Neuronal stem cell (in vitro differentiated cells): ENCODE measurements around the gene BRSK2.
A peak's percentile ranks its signal among the peaks of the same experiment; 100 is the strongest.

Experiments
- DNase-seq: peaks from one replicate; pipeline ENCODE4 v3.0.0-alpha.2; 2013; ENCODE audit warnings: low spot score
- H2AFZ ChIP-seq: one replicate; pipeline ENCODE4 v1.6.1; 2013; ENCODE audit warnings: mild to moderate bottlenecking, low read length, inconsistent platforms
- H2AK5ac ChIP-seq: 2 replicates; pipeline ENCODE4 v1.6.1; 2013; ENCODE audit warnings: low read depth, mild to moderate bottlenecking, inconsistent platforms, low read length, moderate library complexity, mixed read lengths
- H2BK120ac ChIP-seq: 2 replicates; pipeline ENCODE4 v1.6.1; 2013; ENCODE audit warnings: low read depth, mild to moderate bottlenecking, inconsistent platforms, low read length, moderate library complexity, mixed read lengths
- H2BK12ac ChIP-seq: one replicate; pipeline ENCODE4 v1.6.1; 2013; ENCODE audit warnings: low read length, inconsistent platforms
- H2BK15ac ChIP-seq: 2 replicates; pipeline ENCODE4 v1.6.1; 2013; ENCODE audit warnings: mild to moderate bottlenecking, low read length, inconsistent platforms, mixed read lengths
- H2BK5ac ChIP-seq: one replicate; pipeline ENCODE4 v1.6.1; 2013; ENCODE audit warnings: inconsistent platforms, mild to moderate bottlenecking, low read length, moderate library complexity
- H3K14ac ChIP-seq: one replicate; pipeline ENCODE4 v1.6.1; 2013; ENCODE audit warnings: low read length, inconsistent platforms
- H3K18ac ChIP-seq: 2 replicates; pipeline ENCODE4 v1.6.1; 2013; ENCODE audit warnings: low read length, inconsistent platforms
- H3K23ac ChIP-seq: 2 replicates; pipeline ENCODE4 v1.6.1; 2013; ENCODE audit warnings: low read depth, mild to moderate bottlenecking, mixed read lengths, low read length, inconsistent platforms; ENCODE audit not compliant: poor library complexity
- H3K27ac ChIP-seq: replicated peaks from 3 replicates; pipeline ENCODE4 v1.5.1; 2013; ENCODE audit warnings: low read length, inconsistent platforms
- H3K27me3 ChIP-seq, 3 experiments: 2 replicates each; pipeline ENCODE4 v1.6.1; 2013; ENCODE audit warnings: low read length in 3 of 3, mild to moderate bottlenecking in 2 of 3, inconsistent platforms in 1 of 3, low read depth in 1 of 3, mixed read lengths in 1 of 3, moderate library complexity in 1 of 3; ENCODE audit not compliant: control insufficient read depth in 3 of 3, insufficient read depth in 3 of 3
- H3K36me3 ChIP-seq, 2 donors: replicated peaks in 1 of 2; 2 replicates each; pipeline ENCODE4 v1.6.1; 2013; ENCODE audit warnings: low read length in 2 of 2; ENCODE audit not compliant: control insufficient read depth in 2 of 2, insufficient read depth in 2 of 2
- H3K4ac ChIP-seq: 2 replicates; pipeline ENCODE4 v1.6.1; 2013; ENCODE audit warnings: inconsistent platforms, mild to moderate bottlenecking, low read length, moderate library complexity
- H3K4me1 ChIP-seq, 2 donors: 1 replicate in 1 of 2; 2 replicates in 1 of 2; pipeline ENCODE4 v1.6.1; 2013; ENCODE audit warnings: low read length in 2 of 2, low read depth in 1 of 2; ENCODE audit not compliant: control insufficient read depth in 2 of 2, insufficient read depth in 1 of 2
- H3K4me2 ChIP-seq: one replicate; pipeline ENCODE4 v1.6.1; 2013; ENCODE audit warnings: mild to moderate bottlenecking, low read length, inconsistent platforms; ENCODE audit not compliant: insufficient read depth, poor library complexity, severe bottlenecking
- H3K4me3 ChIP-seq, 2 donors: 2 replicates each; pipeline ENCODE4 v1.5.1; 2013; ENCODE audit warnings: low read length in 2 of 2, mild to moderate bottlenecking in 2 of 2, inconsistent platforms in 1 of 2, moderate library complexity in 1 of 2
- H3K79me1 ChIP-seq: one replicate; pipeline ENCODE4 v1.6.1; 2013; ENCODE audit warnings: low read depth, mild to moderate bottlenecking, inconsistent platforms, low read length, moderate library complexity
- H3K9ac ChIP-seq: one replicate; pipeline ENCODE4 v1.6.1; 2013; ENCODE audit warnings: mild to moderate bottlenecking, low read depth, low read length, inconsistent platforms; ENCODE audit not compliant: poor library complexity
- H3K9me3 ChIP-seq, 2 donors: replicated peaks in 1 of 2; 2 replicates each; pipeline versions ENCODE3 to v1.6.1; 2013; ENCODE audit warnings: low read length in 2 of 2, mild to moderate bottlenecking in 2 of 2, inconsistent platforms in 1 of 2, low read depth in 1 of 2, mixed read lengths in 1 of 2, moderate library complexity in 1 of 2; ENCODE audit not compliant: control insufficient read depth in 2 of 2, insufficient read depth in 1 of 2
- H4K8ac ChIP-seq: one replicate; pipeline ENCODE4 v1.6.1; 2013; ENCODE audit warnings: low read depth, mild to moderate bottlenecking, inconsistent platforms, low read length, moderate library complexity
- H4K91ac ChIP-seq: one replicate; pipeline ENCODE4 v1.6.1; 2013; ENCODE audit warnings: low read length, low read depth, mild to moderate bottlenecking, inconsistent platforms; ENCODE audit not compliant: poor library complexity
- WGBS, 2 donors: extraction: QIAGEN DNeasy Blood & Tissue Kit; methylation state at CpG; one replicate each; pipeline ENCODE4 v1.1.7; 2013; ENCODE audit warnings: missing lambda C conversion rate in 2 of 2, mixed read lengths in 1 of 2; ENCODE audit not compliant: insufficient read length in 2 of 2, insufficient replicate concordance in 1 of 2; ENCODE audit errors: extremely low coverage in 2 of 2; 5-methylcytosine and 5-hydroxymethylcytosine counted together

BRSK2 gene

GRCh38 chr11:1342946-1343345 lies 46.8 kb upstream of the BRSK2 start:
- Histone ChIP-seq H3K36me3 (no peaks in the 10 kb centered on the region), H2BK5ac (no peak overlapping the region), H2BK120ac (no peak overlapping the region), H3K9me3 (peaks cover 1 to 7% of the 10 kb centered on the region in 2 donors), H2AFZ (no peak overlapping the region), H3K4me3 (no peak overlapping the region), H2AK5ac (no peak overlapping the region), H4K8ac (no peak overlapping the region), H3K4ac (no peak overlapping the region), H4K91ac (no peak overlapping the region), H3K27ac (no peak overlapping the region), H2BK15ac (no peak overlapping the region), H3K18ac (no peak overlapping the region), H3K9ac (no peak overlapping the region), H3K79me1 (no peaks in the 10 kb centered on the region), H3K27me3 (peaks cover 0 to 6% (median 3%) of the 10 kb centered on the region in 3 experiments), H3K14ac (no peak overlapping the region), H3K23ac (no peak overlapping the region), H3K4me2 (no peak overlapping the region), H2BK12ac (no peak overlapping the region), H3K4me1 (peaks cover 0 to 2% of the 10 kb centered on the region in 2 donors)
- no peak for DNase-seq
- no CpG with 5 or more reads among the region's 10 CpGs for WGBS, 2 donors

- H2AK5ac ChIP-seq: no peak overlapping the region
- no peak for DNase-seq
- H3K9me3 ChIP-seq: peaks cover 0 to 5% of the 10 kb centered on the region in 2 donors
- H2BK5ac ChIP-seq: no peak overlapping the region
- no peak overlapping the region for H3K4me2 ChIP-seq
- no peak overlapping the region for H4K8ac ChIP-seq
- H3K23ac ChIP-seq: no peak overlapping the region
- H3K27me3 ChIP-seq: peaks cover 0 to 6% (median 0%) of the 10 kb centered on the region in 3 experiments
- H3K14ac ChIP-seq: no peak overlapping the region
- H4K91ac ChIP-seq: no peak overlapping the region
- H3K18ac ChIP-seq: peak overlapping the region; percentile 61
- no peak overlapping the region for H2AFZ ChIP-seq
- no CpG with 5 or more reads among the region's 25 CpGs for WGBS, 2 donors
- no peak overlapping the region for H2BK12ac ChIP-seq
- no peak overlapping the region for H2BK15ac ChIP-seq
- H3K9ac ChIP-seq: no peak overlapping the region
- H3K4me3 ChIP-seq: no peak overlapping the region
- H3K4me1 ChIP-seq: peaks cover 6 to 7% of the 10 kb centered on the region in 2 donors
- no peak overlapping the region for H3K4ac ChIP-seq
- no peak overlapping the region for H2BK120ac ChIP-seq
- no peaks in the 10 kb centered on the region for H3K36me3 ChIP-seq
- no peak overlapping the region for H3K27ac ChIP-seq
- no peaks in the 10 kb centered on the region for H3K79me1 ChIP-seq
Observed at GRCh38 chr11:1343391-1344055, 46.2 kb upstream of the BRSK2 start.

GRCh38 chr11:1344056-1344635 lies 45.6 kb upstream of the BRSK2 start:
- Histone ChIP-seq H2BK5ac (no peak overlapping the region), H2AK5ac (peak overlapping the region; percentile 27), H3K14ac (no peak overlapping the region), H3K27me3 (peaks cover 0 to 3% (median 0%) of the 10 kb centered on the region in 3 experiments), H3K4me3 (no peak overlapping the region), H4K8ac (no peak overlapping the region), H3K27ac (no peak overlapping the region), H3K79me1 (no peaks in the 10 kb centered on the region), H2BK15ac (no peak overlapping the region), H2BK120ac (no peak overlapping the region), H3K23ac (peak overlapping the region; percentile 58), H3K4ac (no peak overlapping the region), H2AFZ (no peak overlapping the region), H3K18ac (peak overlapping the region; percentile 70), H3K9ac (no peak overlapping the region), H3K4me1 (peaks cover 12 to 14% of the 10 kb centered on the region in 2 donors), H3K36me3 (no peaks in the 10 kb centered on the region), H3K9me3 (peaks cover 0 to 2% of the 10 kb centered on the region in 2 donors), H2BK12ac (no peak overlapping the region), H3K4me2 (no peak overlapping the region), H4K91ac (no peak overlapping the region)
- no peak for DNase-seq
- WGBS, 2 donors: no CpG with 5 or more reads among the region's 26 CpGs

GRCh38 chr11:1345737-1346513 lies 43.8 kb upstream of the BRSK2 start:
- no peak overlapping the region for H3K4ac ChIP-seq
- H3K79me1 ChIP-seq: no peaks in the 10 kb centered on the region
- no peak overlapping the region for H3K18ac ChIP-seq
- no peak overlapping the region for H2BK5ac ChIP-seq
- H2AFZ ChIP-seq: no peak overlapping the region
- no peak overlapping the region for H2AK5ac ChIP-seq
- no peak overlapping the region for H3K4me2 ChIP-seq
- no peak for DNase-seq
- H3K4me3 ChIP-seq: no peak overlapping the region
- no peak overlapping the region for H3K9ac ChIP-seq
- H3K23ac ChIP-seq: no peak overlapping the region
- no peak overlapping the region for H4K8ac ChIP-seq
- no peaks in the 10 kb centered on the region for H3K36me3 ChIP-seq
- H3K9me3 ChIP-seq: no peaks in the 10 kb centered on the region
- no peak overlapping the region for H2BK12ac ChIP-seq
- no peak overlapping the region for H3K27ac ChIP-seq
- WGBS, 2 donors: no CpG with 5 or more reads among the region's 28 CpGs
- H3K14ac ChIP-seq: peak overlapping the region; percentile 75
- no peak overlapping the region for H2BK15ac ChIP-seq
- H2BK120ac ChIP-seq: no peak overlapping the region
- peaks cover 0 to 13% (median 0%) of the 10 kb centered on the region in 3 experiments for H3K27me3 ChIP-seq
- H3K4me1 ChIP-seq: peaks cover 23 to 24% of the 10 kb centered on the region in 2 donors
- no peak overlapping the region for H4K91ac ChIP-seq
